HCT116 (cell line): ENCODE data around the gene HUS1B. TPM values are rescaled to one million over a fixed set of nuclear protein-coding genes. Genes with fewer than 3 reads are reported as not detected.
A peak's percentile ranks its signal among the peaks of the same experiment; 100 is the strongest.

Experiments used
- ATAC-seq: fragments of 200-7000 bp; cut with Tn5 transposase; 2 replicates; pipeline ENCODE4 v1.9.1; 2020; ENCODE audit warnings: mild to moderate bottlenecking, moderate library complexity
- BruUV-seq: library from RNA; stranded (reverse); fragments of 400-500 nt; replicated peaks from 2 replicates; lab custom pipeline; 2021; lab: Mats Ljungman, UMichigan
- CTCF ChIA-PET: fragments of 300-600 bp; sonication (Branson Sonifier 250); formaldehyde crosslinking; loops from one replicate; lab custom pipeline; 2021; ENCODE audit warnings: antibody characterized with exemption; lab: Charles Lee
- POLR2A ChIA-PET: fragments of 300-600, 350-600 bp; sonication (Branson Sonifier 250); formaldehyde crosslinking; loops from one replicate; lab custom pipeline; 2021; ENCODE audit warnings: antibody characterized with exemption; lab: Charles Lee
- RAD21 ChIA-PET, 2 experiments: fragments of 300-600 bp; sonication (Branson Sonifier 250); formaldehyde crosslinking; loops; one replicate each; lab custom pipeline; 2023; ENCODE audit warnings: low total read pairs in 2 of 2; ENCODE audit not compliant: uncharacterized antibody in 2 of 2, unreplicated experiment in 2 of 2, low non-redundant PET in 1 of 2; lab: Charles Lee
- DNase-seq: peaks from one replicate; pipeline ENCODE4 v3.0.0-alpha.2; 2010; ENCODE audit warnings: low read depth, low spot score
- H2AFZ ChIP-seq: fragments of 200-600 bp; shearing (Covaris generic), sonication (generic); 2 replicates; pipeline ENCODE4 v1.6.1; 2017; ENCODE audit warnings: low read depth, mixed run types, mixed read lengths, antibody characterized with exemption, low read length; ENCODE audit not compliant: poor library complexity, severe bottlenecking
- H3K27ac ChIP-seq: 2 replicates; pipeline ENCODE4 v1.5.1; 2012; ENCODE audit warnings: low read depth, low read length
- H3K27me3 ChIP-seq: fragments of 200-600 bp; sonication (generic); 2 replicates; pipeline ENCODE4 v1.6.1; 2016; ENCODE audit warnings: mixed run types, low read length, mixed read lengths; ENCODE audit not compliant: insufficient read depth
- H3K36me3 ChIP-seq, 2 experiments: fragments of 200-500 bp in 1 of 2; fragments of 200-600 bp in 1 of 2; sonication (Bioruptor generic) in 1 of 2; sonication (generic) in 1 of 2; 2 replicates each; pipeline versions ENCODE4 v1.5.1 to v1.6.1; 2014 to 2016; ENCODE audit warnings: low read length in 2 of 2, inconsistent platforms in 1 of 2, mixed read lengths in 1 of 2, mixed run types in 1 of 2; ENCODE audit not compliant: insufficient read depth in 2 of 2, control insufficient read depth in 1 of 2
- H3K4me1 ChIP-seq, 2 experiments: fragments of 200-600 bp in 1 of 2; sonication (generic) in 1 of 2; 2 replicates each; pipeline versions ENCODE4 v1.5.1 to v1.6.1; 2012 to 2017; ENCODE audit warnings: low read length in 2 of 2, inconsistent platforms in 1 of 2, mild to moderate bottlenecking in 1 of 2, mixed read lengths in 1 of 2, mixed run types in 1 of 2, moderate library complexity in 1 of 2; ENCODE audit not compliant: insufficient read depth in 2 of 2, control insufficient read depth in 1 of 2
- H3K4me2 ChIP-seq: fragments of 200-600 bp; sonication (generic); 2 replicates; pipeline ENCODE4 v1.6.1; 2017; ENCODE audit warnings: mixed run types, low read length, mixed read lengths
- H3K4me3 ChIP-seq, 2 experiments: fragments of 200-600 bp in 1 of 2; sonication (generic) in 1 of 2; replicated peaks in 1 of 2; 2 replicates each; pipeline ENCODE4 v1.5.1; 2011 to 2016; ENCODE audit warnings: low read length in 2 of 2, control low read depth in 1 of 2, low read depth in 1 of 2, mild to moderate bottlenecking in 1 of 2, mixed read lengths in 1 of 2, mixed run types in 1 of 2
- H3K79me2 ChIP-seq: fragments of 200-600 bp; sonication (generic); 2 replicates; pipeline ENCODE4 v1.6.1; 2017; ENCODE audit warnings: mild to moderate bottlenecking, mixed run types, low read length, moderate library complexity, mixed read lengths; ENCODE audit not compliant: insufficient read depth
- H3K9ac ChIP-seq: fragments of 200-600 bp; sonication (generic); 2 replicates; pipeline ENCODE4 v1.6.1; 2016; ENCODE audit warnings: low read length, mixed read lengths
- H3K9me2 ChIP-seq: fragments of 200-600 bp; sonication (generic), shearing (Covaris generic); 2 replicates; pipeline ENCODE4 v1.6.1; 2017; ENCODE audit warnings: mixed run types, mild to moderate bottlenecking, moderate library complexity; ENCODE audit not compliant: insufficient read depth
- H3K9me3 ChIP-seq, 2 experiments: fragments of 200-500 bp in 1 of 2; fragments of 200-600 bp in 1 of 2; sonication (Bioruptor generic) in 1 of 2; sonication (generic) in 1 of 2; 2 replicates each; pipeline ENCODE4 v1.6.1; 2014 to 2017; ENCODE audit warnings: low read length in 2 of 2, mixed read lengths in 2 of 2, inconsistent platforms in 1 of 2, low read depth in 1 of 2, mild to moderate bottlenecking in 1 of 2, mixed run types in 1 of 2, moderate library complexity in 1 of 2; ENCODE audit not compliant: control insufficient read depth in 1 of 2, insufficient read depth in 1 of 2
- H4K20me1 ChIP-seq: fragments of 200-600 bp; sonication (generic), shearing (Covaris generic); 2 replicates; pipeline ENCODE4 v1.6.1; 2017; ENCODE audit warnings: mixed run types, mild to moderate bottlenecking, moderate library complexity; ENCODE audit not compliant: insufficient read depth
- ATF3 ChIP-seq: IDR thresholded peaks from 2 replicates; pipeline ENCODE4 v1.6.1; 2012
- CBX3 ChIP-seq: IDR thresholded peaks from 2 replicates; pipeline ENCODE4 v1.6.1; 2012; ENCODE audit warnings: low read depth
- CTCF ChIP-seq, 3 experiments: fragments of 200-600 bp in 1 of 3; sonication (generic) in 1 of 3; IDR thresholded peaks in 2 of 3; conservative IDR thresholded peaks in 1 of 3; 2 replicates each; pipeline ENCODE4 v1.5.1; 2012 to 2017; ENCODE audit warnings: low read depth in 2 of 3, low read length in 2 of 3, antibody characterized with exemption in 1 of 3, borderline replicate concordance in 1 of 3, control low read depth in 1 of 3, mild to moderate bottlenecking in 1 of 3, mixed read lengths in 1 of 3, mixed run types in 1 of 3, moderate library complexity in 1 of 3; ENCODE audit not compliant: insufficient read depth in 1 of 3
- FOSL1 ChIP-seq: IDR thresholded peaks from 2 replicates; pipeline ENCODE4 v1.6.1; 2012; ENCODE audit warnings: low read depth
- POLR2AphosphoS5 ChIP-seq: IDR thresholded peaks from 2 replicates; pipeline ENCODE4 v1.6.1; 2011; ENCODE audit warnings: mild to moderate bottlenecking, low read depth, low read length, moderate library complexity
- SRF ChIP-seq: IDR thresholded peaks from 2 replicates; pipeline ENCODE4 v1.6.1; 2012; ENCODE audit warnings: low read depth
- ZBTB33 ChIP-seq: IDR thresholded peaks from 2 replicates; pipeline ENCODE4 v1.6.1; 2011; ENCODE audit warnings: mild to moderate bottlenecking, low read length, moderate library complexity; ENCODE audit not compliant: insufficient replicate concordance; ENCODE audit errors: extremely low read depth
- ZFX ChIP-seq: fragments of 450-650 bp; IDR thresholded peaks from 2 replicates; pipeline ENCODE4 v1.6.1; 2017
- intact Hi-C: fragments of 100-400 bp; cut with micrococcal nuclease; formaldehyde crosslinking; loops from 2 replicates; pipeline ENCODE4 v1.10.0; 2022
- total RNA-seq: library from RNA; stranded (reverse); gene quantifications from one replicate; pipeline ENCODE4 v1.2.1, GENCODE V29; 2021; ENCODE audit not compliant: unreplicated experiment

HUS1B gene
- total RNA-seq, 1 experiment from 2014 or later: 0.76 TPM

GRCh38 chr6:701700-702479, 45.0 kb upstream of the HUS1B start:
- Histone ChIP-seq H3K27me3 (peaks cover 22% of the 10 kb centered on the region), H3K4me3 (no peak overlapping the region), H3K9me3 (no peaks in the 10 kb centered on the region), H4K20me1 (no peaks in the 10 kb centered on the region; the same call in 1 of the 2 replicates), H3K9ac (no peak overlapping the region), H3K9me2 (no peaks in the 10 kb centered on the region), H3K79me2 (no peaks in the 10 kb centered on the region), H3K4me1 (no peaks in the 10 kb centered on the region), H3K36me3 (no peaks in the 10 kb centered on the region), H3K4me2 (no peak overlapping the region), H2AFZ (no peak overlapping the region), H3K27ac (no peak overlapping the region)
- TF ChIP-seq CTCF (IDR thresholded peaks at IDR 0.05 in 2 of 3, conservative IDR thresholded peaks at IDR 0.05 in 1 of 3; ENCODE audit: borderline replicate concordance in 1 of 3, insufficient read depth in 1 of 3, low read depth in 2 of 3, low read length in 2 of 3) (peak in 2 of 3 experiments; percentile 20 to 40; a peak in 2 of 6 replicates), SRF (no peak)
- 0 out of 2 replicates have a peak, but pooled peaks have one; percentile 30 for ATAC-seq
- no peak for DNase-seq
- CTCF ChIA-PET: interaction anchor here (1.1 to 1.3 kb wide), 2 partner anchors 109 to 112 kb away, joined by 3 read pairs; no protein-coding TSS in a partner anchor
- BruUV-seq: no TSS peak
- intact Hi-C loops: no loop called here
- RAD21 ChIA-PET: no interaction called here
- POLR2A ChIA-PET: no interaction called here

- ChIA-PET RAD21 (no interaction called here), CTCF (interaction anchor here (1.3 kb wide), 1 partner anchor 108 kb away, joined by 3 read pairs; no protein-coding TSS in a partner anchor), POLR2A (no interaction called here)
- DNase-seq (no peak), ATAC-seq (no peak)
- no peak for TF ChIP-seq ZBTB33
- no peak for TF ChIP-seq ZFX
- TF ChIP-seq FOSL1: no peak
- no peak for TF ChIP-seq SRF
- TF ChIP-seq POLR2AphosphoS5: no peak
- TF ChIP-seq ATF3: no peak
- TF ChIP-seq CBX3: no peak
- Histone ChIP-seq H3K9me3 (no peaks in the 10 kb centered on the region), H3K4me1 (no peaks in the 10 kb centered on the region), H3K79me2 (no peaks in the 10 kb centered on the region), H3K4me2 (no peak overlapping the region), H3K9ac (no peak overlapping the region), H3K27me3 (peaks cover 22% of the 10 kb centered on the region), H2AFZ (no peak overlapping the region), H4K20me1 (no peaks in the 10 kb centered on the region; the same call in 1 of the 2 replicates), H3K4me3 (no peak overlapping the region), H3K36me3 (no peaks in the 10 kb centered on the region), H3K9me2 (no peaks in the 10 kb centered on the region), H3K27ac (no peak overlapping the region)
- BruUV-seq: no TSS peak
- intact Hi-C loops: no loop called here
Measured at GRCh38 chr6:701215-701614, 44.3 kb upstream of the HUS1B start.
